Body of pancreas (tissue), 4 donors: ENCODE data around the gene NPEPPS. TPM values are rescaled to one million over a fixed set of nuclear protein-coding genes. Genes with fewer than 3 reads are reported as not detected.

Experiments used
- ATAC-seq: fragments of 150-250 bp; one replicate; pipeline ENCODE4 v1.9.1; 2016
- DNase-seq, 4 donors: peaks; one replicate each; pipeline ENCODE4 v3.0.0-alpha.2; 2019
- H3K27ac ChIP-seq, 4 donors: fragments of 200-600 bp; sonication (generic); 1 replicate in 3 of 4; 2 replicates in 1 of 4; pipeline versions ENCODE4 v1.5.1 to v1.6.1; 2016 to 2019; ENCODE audit warnings: mild to moderate bottlenecking in 1 of 4, mixed read lengths in 1 of 4, moderate library complexity in 1 of 4
- H3K27me3 ChIP-seq, 2 donors: fragments of 200-600 bp; sonication (generic); one replicate each; pipeline ENCODE4 v1.6.0; 2016; ENCODE audit warnings: mild to moderate bottlenecking in 1 of 2
- H3K36me3 ChIP-seq, 2 donors: fragments of 200-600 bp; sonication (generic); replicated peaks in 1 of 2; 2 replicates each; pipeline ENCODE4 v1.5.1; 2016; ENCODE audit warnings: low read depth in 2 of 2; ENCODE audit not compliant: insufficient read depth in 1 of 2
- H3K4me1 ChIP-seq: fragments of 200-600 bp; sonication (generic); one replicate; pipeline ENCODE4 v1.6.0; 2016
- H3K4me3 ChIP-seq, 2 donors: fragments of 200-600 bp; sonication (generic); 1 replicate in 1 of 2; 2 replicates in 1 of 2; pipeline ENCODE4 v1.5.1; 2016 to 2019
- H3K9me3 ChIP-seq, 3 donors: fragments of 200-600 bp; sonication (generic); 1 replicate in 2 of 3; 2 replicates in 1 of 3; pipeline ENCODE4 v1.5.1; 2016
- POLR2A ChIP-seq, 3 donors: fragments of 450-650 bp; IDR thresholded peaks; one replicate each; pipeline ENCODE4 v1.6.1; 2016; ENCODE audit warnings: antibody characterized with exemption in 3 of 3, mild to moderate bottlenecking in 2 of 3
- WGBS, 2 donors: methylation state at CpG; one replicate each; pipeline ENCODE4 v1.1.5; 2017; 5-methylcytosine and 5-hydroxymethylcytosine counted together
- intact Hi-C: fragments of 100-400 bp; cut with DNase I; formaldehyde crosslinking; loops from one replicate; pipeline ENCODE4 v1.15.1; 2023
- total RNA-seq, 2 donors: library from RNA; depleted of rRNA; stranded (reverse); fragments of >200 nt; gene quantifications; one replicate each; pipeline ENCODE4 v1.1.0, GENCODE V29; 2016
- TF ChIP-seq, protein P1 (sequence below), 7 experiments: fragments of 450-650 bp in 4 of 7; fragments of 200-600 bp in 3 of 7; sonication (generic) in 3 of 7; IDR thresholded peaks; one replicate each; pipeline ENCODE4 v1.5.1; 2016 to 2019; ENCODE audit warnings: antibody characterized with exemption in 7 of 7

Gene NPEPPS
- total RNA-seq, 2 donors from 2014 or later: 77.5 to 92.4 TPM

DNA sequence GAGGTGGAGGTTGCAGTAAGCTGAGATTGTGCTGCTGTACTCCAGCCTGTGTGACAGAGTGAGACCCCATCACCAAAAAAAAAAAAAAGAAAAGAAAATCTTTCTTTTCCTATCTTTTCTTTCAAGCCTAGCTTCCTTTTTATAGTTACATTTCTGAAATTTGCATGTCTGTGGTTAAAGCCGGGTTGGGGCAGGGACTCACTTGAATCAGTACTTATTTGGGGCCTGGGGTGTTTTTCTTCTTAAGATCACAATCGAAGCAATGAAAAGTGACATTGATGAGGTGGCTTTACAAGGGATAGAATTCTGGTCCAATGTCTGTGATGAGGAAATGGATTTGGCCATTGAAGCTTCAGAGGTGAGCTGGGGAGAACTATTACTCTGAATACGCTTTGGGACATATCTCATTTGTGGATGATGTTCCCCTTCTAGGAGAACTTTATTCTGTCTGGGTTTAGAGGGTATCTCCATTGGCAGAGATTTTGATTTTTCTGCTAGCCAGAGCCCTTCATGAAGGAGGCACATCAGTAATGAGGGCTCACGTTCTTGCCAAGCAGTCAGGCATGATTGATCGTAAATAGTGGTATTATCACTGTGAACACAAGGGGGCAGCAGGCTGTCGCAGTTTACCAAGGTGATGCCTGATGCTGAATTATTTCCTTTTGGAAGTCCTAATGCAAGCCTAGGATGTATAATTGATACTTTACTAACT lies 133.2 kb downstream of the NPEPPS start:
- Histone ChIP-seq H3K27ac (no peak overlapping the region), H3K4me3 (no peak overlapping the region), H3K27me3 (no peaks in the 10 kb centered on the region), H3K36me3 (peaks cover 5 to 59% of the 10 kb centered on the region in 2 donors), H3K4me1 (no peaks in the 10 kb centered on the region), H3K9me3 (no peaks in the 10 kb centered on the region)
- TF ChIP-seq, protein P1, sequence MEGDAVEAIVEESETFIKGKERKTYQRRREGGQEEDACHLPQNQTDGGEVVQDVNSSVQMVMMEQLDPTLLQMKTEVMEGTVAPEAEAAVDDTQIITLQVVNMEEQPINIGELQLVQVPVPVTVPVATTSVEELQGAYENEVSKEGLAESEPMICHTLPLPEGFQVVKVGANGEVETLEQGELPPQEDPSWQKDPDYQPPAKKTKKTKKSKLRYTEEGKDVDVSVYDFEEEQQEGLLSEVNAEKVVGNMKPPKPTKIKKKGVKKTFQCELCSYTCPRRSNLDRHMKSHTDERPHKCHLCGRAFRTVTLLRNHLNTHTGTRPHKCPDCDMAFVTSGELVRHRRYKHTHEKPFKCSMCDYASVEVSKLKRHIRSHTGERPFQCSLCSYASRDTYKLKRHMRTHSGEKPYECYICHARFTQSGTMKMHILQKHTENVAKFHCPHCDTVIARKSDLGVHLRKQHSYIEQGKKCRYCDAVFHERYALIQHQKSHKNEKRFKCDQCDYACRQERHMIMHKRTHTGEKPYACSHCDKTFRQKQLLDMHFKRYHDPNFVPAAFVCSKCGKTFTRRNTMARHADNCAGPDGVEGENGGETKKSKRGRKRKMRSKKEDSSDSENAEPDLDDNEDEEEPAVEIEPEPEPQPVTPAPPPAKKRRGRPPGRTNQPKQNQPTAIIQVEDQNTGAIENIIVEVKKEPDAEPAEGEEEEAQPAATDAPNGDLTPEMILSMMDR (IDR thresholded peaks at IDR 0.05): peak; percentile 48 to 72 (median 65)
- no peak for TF ChIP-seq POLR2A (IDR thresholded peaks at IDR 0.05)
- DNase-seq (peak; percentile 58 to 70 (median 64)), ATAC-seq (peak; percentile 79)
- intact Hi-C loops: no loop called here
- WGBS, 2 donors: 39 to 45% methylated on average over 5 to 6 of the region's 6 CpGs

DNA sequence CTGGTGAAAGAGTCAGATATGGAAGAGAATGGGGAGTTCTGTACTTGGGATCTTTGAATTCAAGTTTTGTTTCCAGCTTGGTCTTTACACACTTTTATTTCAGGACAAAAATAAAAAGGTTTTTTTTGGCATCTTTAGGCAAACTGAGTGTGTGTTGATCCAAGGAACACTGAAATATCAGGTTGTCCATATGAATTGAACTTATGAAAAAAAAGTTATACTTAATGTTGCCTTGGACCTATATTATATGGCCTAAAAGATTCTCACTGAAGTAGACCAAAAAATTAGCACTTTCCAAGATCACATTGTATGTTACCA lies 133.7 kb downstream of the NPEPPS start:
- no peak for ATAC-seq
- H3K27ac ChIP-seq: no peak overlapping the region
- TF ChIP-seq, protein P1 (IDR thresholded peaks at IDR 0.05): peak in 1 of 7 experiments; percentile 18
- no peak for TF ChIP-seq POLR2A (IDR thresholded peaks at IDR 0.05)
- DNase-seq: no peak
- peaks cover 5 to 61% of the 10 kb centered on the region in 2 donors for H3K36me3 ChIP-seq
- no peaks in the 10 kb centered on the region for H3K27me3 ChIP-seq
- H3K4me1 ChIP-seq: no peaks in the 10 kb centered on the region
- no peaks in the 10 kb centered on the region for H3K9me3 ChIP-seq
- intact Hi-C loops: no loop called here
- H3K4me3 ChIP-seq: no peak overlapping the region

DNA sequence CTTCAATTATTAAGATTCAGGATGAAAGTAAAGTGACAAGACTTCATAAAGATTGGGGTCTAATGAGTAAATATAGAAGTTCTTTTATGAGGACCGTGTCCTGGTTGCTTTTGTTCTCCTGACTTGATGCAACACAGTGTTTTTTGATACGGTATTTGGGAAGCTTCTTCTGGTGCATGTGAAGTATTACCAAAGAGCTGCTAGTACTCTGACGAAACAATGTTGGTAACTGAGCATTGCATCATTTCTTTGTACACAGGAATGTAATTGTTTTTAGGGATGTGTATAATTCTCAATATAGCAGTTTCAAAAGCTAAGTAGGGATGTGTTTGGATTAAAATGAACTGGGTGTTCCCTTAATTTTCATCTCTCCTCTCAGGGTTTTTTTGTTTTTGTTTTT lies 134.7 kb downstream of the NPEPPS start:
- H3K27me3 ChIP-seq: no peaks in the 10 kb centered on the region
- H3K4me3 ChIP-seq: no peak overlapping the region
- no peak for TF ChIP-seq POLR2A (IDR thresholded peaks at IDR 0.05)
- TF ChIP-seq, protein P1 (IDR thresholded peaks at IDR 0.05): no peak
- intact Hi-C loops: no loop called here
- H3K27ac ChIP-seq: no peak overlapping the region
- ATAC-seq: no peak
- H3K36me3 ChIP-seq: peaks cover 7 to 65% of the 10 kb centered on the region in 2 donors
- no peak for DNase-seq
- no peaks in the 10 kb centered on the region for H3K9me3 ChIP-seq
- H3K4me1 ChIP-seq: no peaks in the 10 kb centered on the region
- WGBS, 2 donors: 72 to 76% methylated on average over 3 of the region's 3 CpGs

DNA sequence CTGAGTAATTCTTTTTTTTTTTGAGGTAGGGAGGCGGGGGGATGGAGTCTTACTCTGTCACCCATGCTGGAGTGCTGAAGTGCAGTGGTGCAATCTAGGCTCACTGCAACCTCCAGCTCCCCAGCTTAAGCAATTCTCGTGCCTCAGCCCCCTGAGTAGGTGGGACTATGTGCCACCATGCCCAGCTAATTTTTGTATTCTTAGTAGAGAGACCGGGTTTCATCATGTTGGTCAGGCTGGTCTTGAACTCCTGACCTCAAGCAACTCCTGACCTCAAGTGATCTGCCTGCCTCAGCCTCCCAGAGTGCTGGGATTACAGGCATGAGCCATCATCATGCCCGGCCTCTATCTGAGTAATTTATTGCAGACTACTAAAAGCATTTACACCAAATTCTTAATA lies 138.2 kb downstream of the NPEPPS start:
- peaks cover 11 to 66% of the 10 kb centered on the region in 2 donors for H3K36me3 ChIP-seq
- intact Hi-C loops: no loop called here
- H3K27me3 ChIP-seq: no peaks in the 10 kb centered on the region
- TF ChIP-seq, protein P1 (IDR thresholded peaks at IDR 0.05): no peak
- no peak for TF ChIP-seq POLR2A (IDR thresholded peaks at IDR 0.05)
- no peaks in the 10 kb centered on the region for H3K4me1 ChIP-seq
- DNase-seq (no peak), ATAC-seq (no peak)
- no peaks in the 10 kb centered on the region for H3K9me3 ChIP-seq
- no peak overlapping the region for H3K27ac ChIP-seq
- no peak overlapping the region for H3K4me3 ChIP-seq
- WGBS, 2 donors: 77 to 96% methylated on average over 4 of the region's 4 CpGs

DNA sequence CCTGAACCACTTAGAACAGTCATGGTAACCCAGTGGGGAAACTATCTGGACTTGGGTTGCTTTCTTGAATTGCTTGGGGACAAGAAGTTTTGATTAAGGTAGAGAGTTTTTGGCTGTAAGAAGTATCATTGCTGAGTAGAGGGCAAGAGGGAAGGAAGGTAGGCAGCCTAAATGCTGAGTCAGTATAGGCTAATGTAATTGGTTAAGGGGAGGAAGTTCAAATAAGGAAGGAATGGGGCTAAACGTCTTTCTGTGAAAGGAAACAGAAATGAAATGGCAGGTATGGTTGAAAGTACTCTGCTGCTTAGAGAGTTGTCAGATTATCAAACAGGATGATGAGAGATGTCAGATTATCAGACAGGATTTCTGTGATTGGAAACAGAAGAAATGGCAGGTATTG lies 139.2 kb downstream of the NPEPPS start:
- H3K27me3 ChIP-seq: no peaks in the 10 kb centered on the region
- ATAC-seq: no peak
- no peak for DNase-seq
- TF ChIP-seq, protein P1 (IDR thresholded peaks at IDR 0.05): no peak
- no peak for TF ChIP-seq POLR2A (IDR thresholded peaks at IDR 0.05)
- H3K4me3 ChIP-seq: no peak overlapping the region
- H3K4me1 ChIP-seq: no peaks in the 10 kb centered on the region
- intact Hi-C loops: no loop called here
- H3K9me3 ChIP-seq: no peaks in the 10 kb centered on the region
- H3K27ac ChIP-seq: no peak overlapping the region
- peaks cover 11 to 68% of the 10 kb centered on the region in 2 donors for H3K36me3 ChIP-seq
- WGBS, 2 donors: 16 to 25% methylated on average over 1 of the region's 1 CpG
